PC-9 (cell line): Measurements from ENCODE around the gene KRTAP10-7.

ENCODE experiments used
- EZH2 ChIP-seq: fragments of 200-600 bp; sonication (generic); IDR thresholded peaks from 2 replicates; pipeline ENCODE4 v1.8.0; 2017; ENCODE audit warnings: antibody characterized with exemption, low read depth
- TF ChIP-seq, protein P1 (sequence below): fragments of 200-600 bp; sonication (generic); conservative IDR thresholded peaks from 2 replicates; pipeline ENCODE4 v1.6.1; 2017; ENCODE audit warnings: mixed run types, antibody characterized with exemption, mild to moderate bottlenecking, moderate library complexity

DNA sequence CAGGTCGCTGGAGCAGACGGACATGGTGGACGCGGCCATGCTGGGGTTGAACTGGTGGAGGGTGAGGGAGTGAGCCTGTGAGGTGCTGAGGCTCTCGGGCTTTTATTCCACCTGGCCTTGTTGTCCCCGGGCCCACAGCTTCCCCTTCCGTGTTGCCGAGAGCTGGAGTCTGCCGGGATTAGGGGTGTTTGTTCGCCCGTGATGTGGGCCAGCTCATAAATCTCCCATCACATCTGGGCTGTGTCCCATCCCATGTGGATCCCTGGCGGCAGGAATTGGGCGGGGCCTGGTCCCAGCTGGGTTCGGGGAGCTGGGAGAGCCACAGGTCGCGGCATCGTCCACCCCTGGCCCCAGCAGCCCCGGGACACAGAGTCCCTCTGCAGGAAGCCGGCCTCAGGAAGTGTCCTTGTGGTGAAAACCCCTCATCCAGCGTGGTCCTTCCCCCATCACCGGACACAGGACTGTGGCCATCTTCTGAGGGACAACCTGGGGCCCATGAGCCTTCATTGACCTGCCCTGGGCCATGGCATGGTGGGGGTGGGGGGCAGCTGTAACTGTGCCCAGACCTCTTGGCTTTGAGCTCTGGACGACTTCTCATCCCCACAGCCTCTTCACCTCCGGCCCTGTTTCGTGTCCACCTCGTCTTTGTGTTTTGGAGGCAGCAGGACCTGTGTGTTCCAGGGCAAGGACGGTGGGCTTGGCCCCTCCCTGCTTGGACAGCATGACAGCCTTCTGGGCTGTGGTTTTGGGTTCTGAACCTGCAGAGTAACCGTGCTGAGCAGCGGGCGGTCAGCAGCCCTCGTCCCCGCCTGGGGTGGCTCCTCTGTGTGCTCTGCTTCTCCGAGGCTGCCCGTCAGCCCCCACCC is 7.7 kb upstream of the KRTAP10-7 start, which contains the start of gene KRTAP10-6:
- TF ChIP-seq, protein P1, sequence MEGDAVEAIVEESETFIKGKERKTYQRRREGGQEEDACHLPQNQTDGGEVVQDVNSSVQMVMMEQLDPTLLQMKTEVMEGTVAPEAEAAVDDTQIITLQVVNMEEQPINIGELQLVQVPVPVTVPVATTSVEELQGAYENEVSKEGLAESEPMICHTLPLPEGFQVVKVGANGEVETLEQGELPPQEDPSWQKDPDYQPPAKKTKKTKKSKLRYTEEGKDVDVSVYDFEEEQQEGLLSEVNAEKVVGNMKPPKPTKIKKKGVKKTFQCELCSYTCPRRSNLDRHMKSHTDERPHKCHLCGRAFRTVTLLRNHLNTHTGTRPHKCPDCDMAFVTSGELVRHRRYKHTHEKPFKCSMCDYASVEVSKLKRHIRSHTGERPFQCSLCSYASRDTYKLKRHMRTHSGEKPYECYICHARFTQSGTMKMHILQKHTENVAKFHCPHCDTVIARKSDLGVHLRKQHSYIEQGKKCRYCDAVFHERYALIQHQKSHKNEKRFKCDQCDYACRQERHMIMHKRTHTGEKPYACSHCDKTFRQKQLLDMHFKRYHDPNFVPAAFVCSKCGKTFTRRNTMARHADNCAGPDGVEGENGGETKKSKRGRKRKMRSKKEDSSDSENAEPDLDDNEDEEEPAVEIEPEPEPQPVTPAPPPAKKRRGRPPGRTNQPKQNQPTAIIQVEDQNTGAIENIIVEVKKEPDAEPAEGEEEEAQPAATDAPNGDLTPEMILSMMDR, result no peak
- no peak for TF ChIP-seq EZH2
